ENCODE results near the gene KIAA0753.

KIAA0753 gene

GRCh38 chr17:6554342-6554741, 86.2 kb downstream of the KIAA0753 start:
- TF ChIP-seq LEF1 (IDR thresholded peaks at IDR 0.05; ENCODE audit: borderline replicate concordance) (no peak), ARNT (IDR thresholded peaks at IDR 0.05) (no peak), TARDBP (IDR thresholded peaks at IDR 0.05) (no peak), NFRKB (IDR thresholded peaks at IDR 0.05) (no peak), CTBP1 (IDR thresholded peaks at IDR 0.05; ENCODE audit: borderline replicate concordance) (no peak), ZNF384 (IDR thresholded peaks at IDR 0.05) (no peak), FOXK2 (IDR thresholded peaks at IDR 0.05) (no peak), FOXM1 (IDR thresholded peaks at IDR 0.05; ENCODE audit: borderline replicate concordance) (no peak), PKNOX1 (IDR thresholded peaks at IDR 0.05) (no peak)
- no peak for DNase-seq (ENCODE audit: extremely low spot score)
- ChIA-PET POLR2A (no interaction called here), CTCF (no interaction called here)

GRCh38 chr17:6551869-6552531, 88.5 kb downstream of the KIAA0753 start:
- no peak for TF ChIP-seq SP1 (IDR thresholded peaks at IDR 0.05)
- no peak for TF ChIP-seq CTBP1 (IDR thresholded peaks at IDR 0.05; ENCODE audit: borderline replicate concordance)
- TF ChIP-seq BHLHE40 (IDR thresholded peaks at IDR 0.05; ENCODE audit: borderline replicate concordance) = no peak
- TF ChIP-seq L3MBTL2 (conservative IDR thresholded peaks at IDR 0.05) = no peak
- TF ChIP-seq ELF4 (IDR thresholded peaks at IDR 0.05) = no peak
- no peak for TF ChIP-seq TARDBP (IDR thresholded peaks at IDR 0.05)
- TF ChIP-seq ZNF384 (IDR thresholded peaks at IDR 0.05) = no peak
- TF ChIP-seq SUZ12 (IDR thresholded peaks at IDR 0.05) = no peak
- no peak for TF ChIP-seq LEF1 (IDR thresholded peaks at IDR 0.05; ENCODE audit: borderline replicate concordance)
- TF ChIP-seq PKNOX1 (IDR thresholded peaks at IDR 0.05) = no peak
- no peak for TF ChIP-seq HDGF (IDR thresholded peaks at IDR 0.05; ENCODE audit: borderline replicate concordance)
- TF ChIP-seq NFRKB (IDR thresholded peaks at IDR 0.05) = no peak
- no peak for TF ChIP-seq FOXK2 (IDR thresholded peaks at IDR 0.05)
- POLR2A ChIA-PET = no interaction called here
- CTCF ChIA-PET = interaction anchor here (0.5 to 1.0 kb wide), 2 partner anchors 76 to 79 kb away, joined by 3 read pairs; no protein-coding TSS in a partner anchor
- DNase-seq (ENCODE audit: extremely low spot score) = no peak

- ChIA-PET CTCF (interaction anchor here (1.0 kb wide), 1 partner anchor 76 kb away, joined by 3 read pairs; no protein-coding TSS in a partner anchor), POLR2A (no interaction called here)
- no peak for TF ChIP-seq ELF4 (IDR thresholded peaks at IDR 0.05)
- DNase-seq (ENCODE audit: extremely low spot score) = no peak
These were observed 89.2 kb downstream of the KIAA0753 start for GRCh38 chr17:6551356-6551755.

GRCh38 chr17:6549384-6550036, 91.0 kb downstream of the KIAA0753 start:
- CTCF ChIA-PET = no interaction called here
- DNase-seq (ENCODE audit: extremely low spot score) = no peak
- POLR2A ChIA-PET = no interaction called here
- TF ChIP-seq SUZ12 (IDR thresholded peaks at IDR 0.05) = no peak
- no peak for TF ChIP-seq FOXA1 (IDR thresholded peaks at IDR 0.05)
- TF ChIP-seq SP1 (IDR thresholded peaks at IDR 0.05) = no peak
- no peak for TF ChIP-seq TARDBP (IDR thresholded peaks at IDR 0.05)
- TF ChIP-seq PKNOX1 (IDR thresholded peaks at IDR 0.05) = no peak
- TF ChIP-seq CTBP1 (IDR thresholded peaks at IDR 0.05; ENCODE audit: borderline replicate concordance) = no peak
- no peak for TF ChIP-seq FOXM1 (IDR thresholded peaks at IDR 0.05; ENCODE audit: borderline replicate concordance)
- TF ChIP-seq ZNF384 (IDR thresholded peaks at IDR 0.05) = no peak
- TF ChIP-seq FOXK2 (IDR thresholded peaks at IDR 0.05) = no peak
- no peak for TF ChIP-seq L3MBTL2 (conservative IDR thresholded peaks at IDR 0.05)
- TF ChIP-seq ELF4 (IDR thresholded peaks at IDR 0.05) = no peak
- TF ChIP-seq ARNT (IDR thresholded peaks at IDR 0.05) = no peak
- no peak for TF ChIP-seq LEF1 (IDR thresholded peaks at IDR 0.05; ENCODE audit: borderline replicate concordance)
- TF ChIP-seq BHLHE40 (IDR thresholded peaks at IDR 0.05; ENCODE audit: borderline replicate concordance) = no peak
- TF ChIP-seq HDGF (IDR thresholded peaks at IDR 0.05; ENCODE audit: borderline replicate concordance) = no peak
- TF ChIP-seq NFRKB (IDR thresholded peaks at IDR 0.05) = no peak

- ChIA-PET CTCF (no interaction called here), POLR2A (no interaction called here)
- no peak for DNase-seq (ENCODE audit: extremely low spot score)
- TF ChIP-seq NFRKB (IDR thresholded peaks at IDR 0.05) (no peak), PKNOX1 (IDR thresholded peaks at IDR 0.05) (0 out of 2 replicates have a peak, but pooled peaks have one; percentile 10)
These were observed 91.8 kb downstream of the KIAA0753 start for GRCh38 chr17:6548578-6549330.
